Midbrain (tissue), 1 donor: ENCODE data around the gene IDUA.
"Not testable (repeated sequence)": the region's sequence is repeated elsewhere in the genome, so short reads cannot be mapped to it uniquely, and the experiment has no call there.

Source experiments
- DNase-seq: peaks from one replicate; lab custom pipeline; 2025; lab: John Stamatoyannopoulos, UW

The IDUA gene

DNA sequence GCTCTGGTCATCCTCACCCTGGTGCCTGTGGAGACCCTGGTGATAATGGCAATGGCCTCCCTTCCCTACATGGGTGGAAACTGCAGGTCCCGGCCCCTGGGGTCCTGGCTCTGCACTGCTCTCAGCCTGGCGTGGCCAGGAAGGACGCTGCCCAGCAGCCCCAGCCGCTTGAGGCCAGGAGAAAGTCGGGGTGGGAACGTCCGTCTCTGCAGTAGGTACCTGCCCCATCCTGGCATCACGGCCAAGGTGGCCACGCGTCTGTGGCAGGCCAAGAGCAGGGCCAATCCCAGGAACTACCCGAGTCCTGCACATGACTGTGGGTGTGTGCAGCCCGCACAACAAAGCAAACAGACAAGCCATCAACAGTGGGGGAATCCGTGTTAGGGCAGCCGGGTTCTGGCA is 58.4 kb downstream of the IDUA start:
- no peak for DNase-seq

DNA sequence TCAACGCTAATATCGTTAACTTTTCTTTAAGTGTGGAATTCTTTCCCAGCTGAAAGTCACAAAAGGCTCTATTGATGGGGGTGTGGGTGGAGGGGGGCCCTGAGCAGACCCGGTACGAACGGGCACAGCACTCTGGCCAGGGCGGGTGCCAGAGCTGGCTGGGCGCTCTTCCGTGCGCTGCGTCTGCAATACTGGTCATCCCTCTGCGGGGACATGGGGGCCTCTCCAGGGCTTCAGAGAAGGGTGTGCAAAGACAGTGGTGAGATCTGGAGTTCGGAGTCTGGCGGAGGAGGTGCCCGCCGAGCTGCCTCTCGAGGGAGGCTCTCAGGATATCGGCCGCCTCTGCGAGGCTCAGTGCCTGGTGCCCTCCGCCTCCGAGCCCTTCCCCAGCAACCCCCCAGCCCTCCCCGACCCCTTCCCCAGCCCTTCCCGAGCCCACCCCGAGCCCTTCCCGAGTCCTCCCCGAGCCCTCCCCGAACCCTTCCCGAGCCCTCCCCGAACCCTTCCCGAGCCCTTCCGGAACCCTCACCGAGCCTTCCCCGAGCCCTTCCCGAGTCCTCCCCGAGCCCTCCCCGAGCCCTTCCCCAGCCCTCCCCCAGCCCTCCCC is 58.9 kb downstream of the IDUA start:
- DNase-seq: peak; percentile 21

DNA sequence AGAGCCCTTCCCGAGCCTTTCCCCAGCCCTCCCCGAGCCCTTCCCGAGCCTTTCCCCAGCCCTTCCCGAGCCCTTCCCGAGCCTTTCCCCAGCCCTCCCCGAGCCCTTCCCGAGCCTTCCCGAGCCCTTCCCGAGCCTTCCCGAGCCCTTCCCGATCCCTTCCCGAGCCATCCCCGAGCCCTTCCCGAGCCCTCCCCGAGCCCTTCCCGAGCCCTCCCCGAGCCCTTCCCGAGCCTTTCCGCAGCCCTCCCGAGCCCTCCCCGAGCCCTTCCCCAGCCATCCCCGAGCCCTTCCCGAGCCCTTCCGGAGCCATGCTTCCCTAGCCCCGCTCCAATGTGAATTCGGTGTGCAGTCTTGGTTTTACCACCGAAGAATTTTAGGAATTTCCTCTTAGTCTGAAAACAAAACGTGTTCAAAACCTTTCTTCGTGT is 59.8 kb downstream of the IDUA start:
- peak; percentile 28 for DNase-seq

DNA sequence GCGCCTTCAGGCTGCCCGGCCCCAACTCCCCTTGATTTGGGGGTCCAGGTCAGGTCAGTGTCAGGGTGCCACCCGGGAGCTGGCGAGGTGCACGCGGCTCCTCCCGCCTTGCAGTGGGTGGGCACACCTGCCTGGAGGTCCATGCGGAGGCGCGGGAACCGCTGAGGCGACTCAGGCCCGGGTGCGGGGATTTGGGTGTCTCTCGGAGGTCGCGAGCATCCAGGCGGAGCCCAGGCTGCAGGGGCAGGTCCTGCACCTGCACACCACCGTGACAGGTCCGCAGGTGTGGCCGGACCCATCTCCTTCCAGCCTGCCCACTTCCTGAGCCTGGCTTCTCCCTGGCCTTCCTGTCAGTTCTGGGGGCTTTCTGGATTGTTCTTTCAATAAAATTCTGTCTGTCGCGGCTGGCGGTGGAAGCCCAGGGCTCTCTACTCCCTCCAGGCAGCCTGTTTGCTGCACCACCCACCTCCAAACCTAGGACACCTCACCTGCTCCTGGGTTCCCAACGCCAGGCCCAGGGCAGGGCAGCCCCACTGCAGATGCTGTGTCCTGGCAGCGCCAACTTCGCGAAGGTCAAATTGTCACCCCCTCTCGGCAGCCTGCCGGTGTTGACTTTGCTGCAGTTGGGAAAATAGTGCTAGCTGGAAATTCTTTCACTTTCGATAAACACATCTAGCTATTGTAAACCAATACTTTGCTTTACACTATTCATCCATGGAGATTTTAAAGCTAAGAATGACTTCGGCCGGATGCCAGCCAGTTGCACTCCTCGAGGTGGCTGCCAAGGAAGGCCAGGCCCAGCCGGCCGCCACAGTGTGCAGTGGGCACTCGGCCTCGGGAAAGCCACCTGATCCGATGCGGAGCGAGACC is 60.5 kb downstream of the IDUA start:
- no peak for DNase-seq

DNA sequence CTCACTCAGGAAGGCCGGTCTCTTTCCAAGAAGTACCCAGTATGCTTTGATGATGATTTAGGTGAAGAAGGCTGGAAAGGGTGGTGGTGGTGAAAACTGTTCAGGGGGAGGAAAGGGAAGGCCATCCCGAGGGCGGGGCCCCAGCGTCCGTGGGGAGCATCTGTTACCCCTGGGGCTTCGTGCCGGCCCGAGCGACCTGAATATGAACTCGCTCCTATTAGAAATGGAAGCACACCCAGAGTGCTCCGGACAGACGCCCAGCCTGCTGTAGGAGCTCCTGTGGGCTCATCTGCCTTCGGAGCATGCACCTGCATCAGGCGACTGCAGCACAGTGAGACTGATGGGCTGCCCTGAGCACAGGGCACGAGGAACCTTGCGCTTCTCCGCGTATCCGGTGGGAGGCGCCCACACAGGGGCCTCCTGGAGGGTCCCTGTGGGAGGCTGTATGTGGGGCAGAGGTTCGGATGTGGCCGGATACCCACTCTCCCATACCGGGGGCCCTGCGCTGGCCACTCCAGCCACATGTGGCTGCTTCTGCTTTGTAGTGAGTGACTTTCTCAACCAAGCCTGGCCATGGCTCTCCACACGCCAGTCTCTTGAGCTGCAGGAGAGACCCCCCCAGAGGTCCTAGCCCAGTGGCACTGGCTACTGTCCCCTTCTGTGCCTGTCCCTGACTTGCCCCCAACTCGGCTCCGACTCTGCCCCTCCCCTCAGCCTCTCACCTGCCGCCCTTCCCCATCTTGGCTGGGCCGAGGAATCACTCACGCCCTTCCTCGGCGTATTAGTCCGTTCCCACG is 61.3 kb downstream of the IDUA start:
- no peak for DNase-seq

DNA sequence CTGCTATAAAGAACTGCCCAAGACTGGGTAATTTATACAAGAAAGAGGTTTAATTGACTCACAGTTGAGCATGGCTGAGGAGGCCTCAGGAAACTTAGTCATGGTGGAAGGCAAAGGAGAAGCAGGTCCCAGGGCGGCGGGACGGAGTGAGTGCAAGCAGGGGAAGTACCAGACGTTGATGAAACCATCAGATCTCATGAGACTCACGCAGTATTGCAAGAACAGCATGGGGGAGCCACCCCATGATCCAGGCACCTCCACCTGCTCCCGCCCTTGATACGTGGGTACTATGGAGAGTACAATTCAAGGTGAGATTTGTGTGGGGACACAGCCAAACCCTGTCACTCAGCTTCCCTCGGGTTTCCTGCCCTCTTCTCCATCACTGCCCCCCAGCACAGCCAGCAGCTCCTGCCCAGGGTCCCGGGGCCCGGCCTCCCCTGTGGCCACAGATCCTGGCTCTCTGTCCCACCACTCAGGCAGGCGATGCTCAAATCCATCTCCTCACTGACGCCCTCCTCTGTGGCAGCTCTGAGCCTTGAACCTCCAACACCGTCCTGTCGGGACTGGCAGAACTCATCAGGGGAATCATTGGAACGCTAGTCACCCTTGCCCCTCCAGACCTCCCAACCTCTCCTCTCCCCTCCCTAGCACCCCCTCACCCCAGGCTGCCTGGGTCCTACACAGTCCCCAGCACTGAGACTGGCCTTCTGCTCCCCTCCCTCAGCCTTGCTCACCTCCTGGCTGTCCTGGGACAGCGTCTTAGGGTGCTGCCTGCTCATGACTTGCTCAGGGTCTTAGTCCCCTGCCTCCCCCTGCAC is 62.1 kb downstream of the IDUA start:
- DNase-seq: no peak

DNA sequence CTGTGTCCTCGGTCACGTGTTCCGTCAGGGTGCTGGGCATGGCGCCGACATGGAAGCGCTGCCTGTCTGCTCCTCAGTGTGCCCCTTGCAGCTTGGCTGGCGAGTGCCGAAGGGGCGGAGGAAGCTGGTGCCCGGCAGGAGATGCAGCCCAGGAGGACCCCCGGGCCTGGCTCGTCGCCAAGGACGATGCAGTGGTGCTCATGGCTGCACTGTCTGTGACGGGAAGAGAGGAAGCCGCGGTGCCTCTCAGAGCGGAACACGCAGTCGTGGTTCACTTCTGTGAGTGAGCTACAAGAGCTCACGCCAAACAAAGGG is 62.7 kb downstream of the IDUA start:
- no peak for DNase-seq

DNA sequence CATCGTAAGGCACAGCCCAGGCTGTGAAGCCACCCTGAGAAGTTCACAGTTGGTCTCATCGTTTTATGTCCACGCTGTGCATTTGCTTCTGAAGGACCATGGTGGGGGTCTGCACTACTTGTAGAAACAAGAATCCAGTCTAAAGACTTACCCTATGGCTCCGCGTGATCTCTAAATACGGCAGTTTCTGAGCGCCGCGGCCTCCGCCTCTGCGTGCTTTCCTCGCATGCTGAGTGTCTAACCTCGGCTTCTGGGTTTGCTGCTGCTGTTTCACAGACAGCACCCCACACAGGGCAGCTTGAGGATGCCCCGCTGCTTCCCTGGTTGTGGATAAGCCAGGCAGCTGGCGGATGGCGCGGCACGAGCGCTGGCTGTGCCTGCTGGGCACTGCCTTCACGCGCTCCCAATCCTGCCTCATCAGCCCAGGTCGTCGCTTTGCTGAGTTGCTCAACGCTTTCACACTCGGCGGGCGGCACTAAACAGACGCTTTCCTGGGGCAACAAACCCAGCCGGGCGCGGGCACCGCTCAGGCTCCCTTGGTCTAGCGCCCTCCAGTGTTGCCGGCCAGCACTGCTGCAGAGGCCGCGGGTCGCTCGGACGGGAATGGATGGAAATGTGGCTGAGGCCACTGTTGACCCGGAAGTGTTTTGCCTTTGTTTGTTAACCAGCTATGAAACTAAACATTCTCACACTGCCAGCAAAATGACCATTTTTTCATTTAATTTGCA is 63.8 kb downstream of the IDUA start:
- peak; percentile 69 for DNase-seq

DNA sequence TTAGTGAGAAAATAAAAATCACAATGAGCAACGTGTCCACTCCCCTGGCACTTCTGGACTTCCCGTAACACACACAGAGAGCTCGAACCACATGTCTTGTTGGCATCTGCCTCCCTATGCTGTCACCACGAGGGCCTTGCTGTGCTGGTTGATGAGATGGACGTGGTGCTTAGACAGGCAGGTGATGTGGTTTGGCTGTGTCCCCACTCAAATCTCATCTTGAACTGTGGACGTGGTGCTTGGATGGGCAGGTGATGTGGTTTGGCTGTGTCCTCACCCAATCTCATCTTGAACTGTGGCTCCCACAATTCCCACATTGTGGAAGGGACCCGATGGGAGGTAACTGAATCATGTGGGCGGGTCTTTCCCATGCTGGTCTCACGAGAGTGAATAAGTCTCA is 64.6 kb downstream of the IDUA start:
- no peak for DNase-seq

DNA sequence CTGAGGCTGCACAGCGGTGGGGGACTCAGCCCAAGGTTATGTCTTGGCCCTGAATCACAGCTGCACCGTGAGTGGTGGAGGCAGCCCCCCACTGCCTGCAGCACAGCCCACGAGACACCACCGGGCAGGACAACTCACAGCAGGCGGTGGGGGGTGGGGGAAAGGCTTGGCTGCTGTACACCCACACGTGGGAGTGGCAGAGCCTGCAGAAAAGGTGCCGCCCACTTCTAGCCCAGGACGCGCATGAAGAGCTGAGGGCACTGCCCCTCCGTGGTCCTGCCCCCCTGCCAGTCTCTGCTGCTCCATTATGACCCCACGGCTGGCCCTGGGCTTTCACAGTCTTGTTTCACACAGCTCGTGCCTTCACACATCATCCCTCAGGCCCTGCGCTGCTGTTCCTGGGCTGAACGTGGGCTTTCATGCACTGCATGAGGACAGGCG is 65.4 kb downstream of the IDUA start:
- no peak for DNase-seq

DNA sequence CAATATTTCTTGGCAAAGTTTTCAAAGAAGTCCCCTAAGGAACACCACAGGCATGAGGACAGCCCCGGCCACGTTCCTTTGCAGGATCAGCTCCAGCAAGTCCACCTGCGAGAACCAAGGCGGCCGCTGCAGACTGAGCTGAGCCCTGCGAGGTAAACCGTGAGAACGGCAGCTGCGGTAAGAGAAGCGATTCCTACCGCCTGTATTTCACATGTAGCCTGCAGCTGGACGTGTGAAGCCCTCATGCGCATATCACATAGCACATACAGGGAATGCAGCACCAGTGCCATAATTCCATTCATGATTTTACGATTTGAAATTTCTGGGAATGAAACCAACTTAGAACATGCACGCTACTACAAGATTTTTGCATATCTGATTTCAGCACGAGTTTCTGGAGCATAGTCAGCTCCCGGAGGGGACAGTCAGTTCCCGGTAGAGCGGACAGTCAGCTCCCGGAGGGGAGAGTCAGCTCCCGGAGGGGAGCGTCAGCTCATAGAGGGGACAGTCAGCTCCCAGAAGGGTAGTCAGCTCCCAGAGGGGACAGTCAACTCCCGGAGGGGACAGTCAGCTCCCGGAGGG is 66.3 kb downstream of the IDUA start:
- no peak for DNase-seq

DNA sequence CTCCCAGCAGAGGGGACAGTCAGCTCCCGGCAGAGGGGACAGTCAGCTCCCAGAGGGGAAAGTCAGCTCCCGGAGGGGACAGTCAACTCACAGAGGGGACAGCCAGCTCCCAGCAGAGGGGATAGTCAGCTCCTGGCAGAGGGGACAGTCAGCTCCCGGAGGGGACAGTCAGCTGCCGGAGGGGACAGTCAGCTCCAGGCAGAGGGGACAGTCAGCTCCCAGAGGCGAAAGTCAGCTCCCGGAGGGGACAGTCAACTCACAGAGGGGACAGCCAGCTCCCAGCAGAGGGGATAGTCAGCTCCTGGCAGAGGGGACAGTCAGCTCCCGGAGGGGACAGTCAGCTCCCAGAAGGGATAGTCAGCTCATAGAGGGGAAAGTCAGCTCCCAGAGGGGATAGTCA is 67.0 kb downstream of the IDUA start:
- not testable (repeated sequence) for DNase-seq
